Measurements from ENCODE around the gene BMI1.

- TF ChIP-seq CTCF (IDR thresholded peaks at IDR 0.05; ENCODE audit: low read length) (no peak), EZH2phosphoT487 (IDR thresholded peaks at IDR 0.05; ENCODE audit: low read length) (no peak), EZH2 (optimal IDR thresholded peaks at IDR 0.05; ENCODE audit: low read depth, low read length) (no peak)
These were observed 43.7 kb downstream of the BMI1 start for GRCh38 chr10:22364407-22365140.

All from MM.1S (cell line).